IMR-90 (cell line): ENCODE data around the gene SERPINB13. TPM values are rescaled to one million over a fixed set of nuclear protein-coding genes. Genes with fewer than 3 reads are reported as not detected.

Source experiments
- ATAC-seq: fragments of 200-7000 bp; cut with Tn5 transposase; 2 replicates; pipeline ENCODE4 v1.9.1; 2020; ENCODE audit warnings: low read depth, mild to moderate bottlenecking, moderate library complexity
- BruUV-seq: library from RNA; stranded (reverse); fragments of 400-500 nt; replicated peaks from 2 replicates; lab custom pipeline; 2021; lab: Mats Ljungman, UMichigan
- CTCF ChIA-PET: fragments of 300-600 bp; formaldehyde crosslinking; extraction: SDS; loops from one replicate; lab custom pipeline; 2021; ENCODE audit warnings: antibody characterized with exemption; lab: Yijun Ruan, JAX
- POLR2A ChIA-PET: fragments of 300-600 bp; sonication (Branson Sonifier 250); formaldehyde crosslinking; loops from one replicate; lab custom pipeline; 2022; ENCODE audit warnings: antibody characterized with exemption; ENCODE audit not compliant: unreplicated experiment; lab: Charles Lee
- DNase-seq: peaks from one replicate; pipeline ENCODE4 v3.0.0; 2013
- H2AFZ ChIP-seq: replicated peaks from 2 replicates; pipeline ENCODE3; 2013; ENCODE audit warnings: low read length, mild to moderate bottlenecking; ENCODE audit not compliant: poor library complexity
- H2AK5ac ChIP-seq: 2 replicates; pipeline ENCODE4 v1.6.1; 2013; ENCODE audit warnings: low read depth, low read length, inconsistent platforms
- H2AK9ac ChIP-seq: replicated peaks from 2 replicates; pipeline ENCODE3; 2013; ENCODE audit warnings: mild to moderate bottlenecking, low read depth, low read length, moderate library complexity; ENCODE audit not compliant: poor library complexity
- H2BK120ac ChIP-seq: 2 replicates; pipeline ENCODE4 v1.6.1; 2013; ENCODE audit warnings: low read depth, low read length, inconsistent platforms
- H2BK15ac ChIP-seq: 3 replicates; pipeline ENCODE4 v1.6.1; 2013; ENCODE audit warnings: low read depth, low read length, inconsistent platforms
- H2BK20ac ChIP-seq: 2 replicates; pipeline ENCODE4 v1.6.1; 2013; ENCODE audit warnings: low read depth, mild to moderate bottlenecking, inconsistent platforms, low read length, moderate library complexity
- H2BK5ac ChIP-seq: 2 replicates; pipeline ENCODE4 v1.6.1; 2013; ENCODE audit warnings: mild to moderate bottlenecking, low read depth, low read length, inconsistent platforms; ENCODE audit not compliant: poor library complexity, severe bottlenecking
- H3K14ac ChIP-seq: replicated peaks from 2 replicates; pipeline ENCODE4 v1.6.1; 2013; ENCODE audit warnings: low read depth, low read length, inconsistent platforms
- H3K18ac ChIP-seq: 2 replicates; pipeline ENCODE4 v1.6.1; 2013; ENCODE audit warnings: low read depth, low read length, control low read depth
- H3K23ac ChIP-seq: 2 replicates; pipeline ENCODE4 v1.6.1; 2013; ENCODE audit warnings: low read depth, low read length, inconsistent platforms
- H3K27ac ChIP-seq: 2 replicates; pipeline ENCODE4 v1.5.1; 2013; ENCODE audit warnings: mild to moderate bottlenecking, control low read depth, low read length; ENCODE audit not compliant: insufficient read depth
- H3K27me3 ChIP-seq: 2 replicates; pipeline ENCODE4 v1.6.1; 2013; ENCODE audit warnings: low read length; ENCODE audit not compliant: control insufficient read depth, insufficient read depth
- H3K36me3 ChIP-seq: 2 replicates; pipeline ENCODE4 v1.6.1; 2013; ENCODE audit warnings: low read length, mixed read lengths; ENCODE audit not compliant: control insufficient read depth, insufficient read depth
- H3K4ac ChIP-seq: 2 replicates; pipeline ENCODE4 v1.6.1; 2013; ENCODE audit warnings: low read depth, low read length, inconsistent platforms
- H3K4me1 ChIP-seq: 2 replicates; pipeline ENCODE4 v1.6.1; 2013; ENCODE audit warnings: low read length, mixed read lengths; ENCODE audit not compliant: control insufficient read depth, insufficient read depth
- H3K4me2 ChIP-seq: 2 replicates; pipeline ENCODE4 v1.6.1; 2013; ENCODE audit warnings: low read depth, mild to moderate bottlenecking, control low read depth, low read length, moderate library complexity
- H3K4me3 ChIP-seq: 2 replicates; pipeline ENCODE4 v1.5.1; 2013; ENCODE audit warnings: low read depth, mild to moderate bottlenecking, control low read depth, low read length, moderate library complexity; ENCODE audit not compliant: insufficient read depth
- H3K56ac ChIP-seq: 2 replicates; pipeline ENCODE4 v1.6.1; 2013; ENCODE audit warnings: low read length, inconsistent platforms; ENCODE audit not compliant: insufficient read depth; ENCODE audit errors: extremely low read depth
- H3K79me1 ChIP-seq, 2 experiments: 2 replicates each; pipeline ENCODE4 v1.6.1; 2013; ENCODE audit warnings: low read length in 2 of 2, inconsistent platforms in 1 of 2, low read depth in 1 of 2
- H3K9ac ChIP-seq: 2 replicates; pipeline ENCODE4 v1.6.1; 2013; ENCODE audit warnings: low read depth, low read length, control low read depth
- H3K9me1 ChIP-seq: 2 replicates; pipeline ENCODE4 v1.6.1; 2013; ENCODE audit warnings: low read length, inconsistent platforms; ENCODE audit not compliant: insufficient read depth
- H3K9me3 ChIP-seq: 2 replicates; pipeline ENCODE4 v1.6.1; 2013; ENCODE audit warnings: low read length; ENCODE audit not compliant: control insufficient read depth, insufficient read depth
- H4K20me1 ChIP-seq: 2 replicates; pipeline ENCODE4 v1.6.1; 2013; ENCODE audit warnings: low read length, inconsistent platforms; ENCODE audit not compliant: insufficient read depth
- H4K5ac ChIP-seq: 2 replicates; pipeline ENCODE4 v1.6.1; 2013; ENCODE audit warnings: mild to moderate bottlenecking, low read depth, low read length, control low read depth
- H4K8ac ChIP-seq, 2 experiments: 2 replicates each; pipeline ENCODE4 v1.6.1; 2013; ENCODE audit warnings: low read depth in 2 of 2, low read length in 2 of 2, control low read depth in 1 of 2, inconsistent platforms in 1 of 2
- H4K91ac ChIP-seq: 2 replicates; pipeline ENCODE4 v1.6.1; 2013; ENCODE audit warnings: low read depth, low read length, inconsistent platforms; ENCODE audit not compliant: insufficient read depth
- CHD1 ChIP-seq: IDR thresholded peaks from 2 replicates; pipeline ENCODE4 v1.6.1; 2012; ENCODE audit warnings: low read depth, low read length, improper control_type of control experiment
- ELK1 ChIP-seq: fragments of 150-350 bp; IDR thresholded peaks from 2 replicates; pipeline ENCODE4 v1.6.1; 2016; ENCODE audit warnings: low read depth, mild to moderate bottlenecking, low read length, moderate library complexity, borderline replicate concordance
- FOS ChIP-seq: fragments of 150-350 bp; IDR thresholded peaks from 2 replicates; pipeline ENCODE4 v1.6.1; 2016; ENCODE audit warnings: low read depth, low read length
- MAFK ChIP-seq: IDR thresholded peaks from 2 replicates; pipeline ENCODE4 v1.6.1; 2012; ENCODE audit warnings: low read depth, low read length, improper control_type of control experiment
- NFE2L2 ChIP-seq: fragments of 150-350 bp; IDR thresholded peaks from 2 replicates; pipeline ENCODE4 v1.6.1; 2016; ENCODE audit warnings: low read depth, mild to moderate bottlenecking, low read length
- POLR2A ChIP-seq: IDR thresholded peaks from 2 replicates; pipeline ENCODE4 v1.6.1; 2012; ENCODE audit warnings: mild to moderate bottlenecking, low read depth, low read length
- RAD21 ChIP-seq: IDR thresholded peaks from 2 replicates; pipeline ENCODE4 v1.6.1; 2012; ENCODE audit warnings: low read length, improper control_type of control experiment
- RCOR1 ChIP-seq: IDR thresholded peaks from 2 replicates; pipeline ENCODE4 v1.6.1; 2012; ENCODE audit warnings: mild to moderate bottlenecking, low read length, improper control_type of control experiment; ENCODE audit not compliant: insufficient replicate concordance
- RFX5 ChIP-seq: IDR thresholded peaks from 2 replicates; pipeline ENCODE4 v1.8.0; 2012; ENCODE audit warnings: low read depth, mild to moderate bottlenecking, low read length, moderate library complexity
- SMC3 ChIP-seq: fragments of 150-350 bp; IDR thresholded peaks from 2 replicates; pipeline ENCODE4 v1.6.1; 2016; ENCODE audit warnings: low read depth, mild to moderate bottlenecking, antibody characterized with exemption, low read length, moderate library complexity
- USF2 ChIP-seq: fragments of 150-350 bp; IDR thresholded peaks from 2 replicates; pipeline ENCODE4 v1.6.1; 2017; ENCODE audit warnings: mild to moderate bottlenecking, antibody characterized with exemption, low read length, low read depth
- WGBS, 2 experiments: methylation state at CpG; one replicate each; pipeline versions ENCODE4 v1.1.5 to v1.1.7; 2013; ENCODE audit warnings: missing lambda C conversion rate in 2 of 2; ENCODE audit not compliant: insufficient read length in 1 of 2; ENCODE audit errors: extremely low coverage in 2 of 2; 5-methylcytosine and 5-hydroxymethylcytosine counted together
- dilution Hi-C: fragments of 300-500 bp; cut with HindIII; formaldehyde crosslinking; loops from one replicate; pipeline ENCODE4 v1.14.3; 2018; ENCODE audit warnings: low sequenced_read_pairs; ENCODE audit not compliant: unreplicated experiment
- in situ Hi-C: fragments of 300-500 bp; cut with MboI; formaldehyde crosslinking; loops from 3 replicates; pipeline ENCODE4 v1.14.3; 2019; ENCODE audit warnings: low sequenced_read_pairs, inconsistent platforms, mixed read lengths
- intact Hi-C: fragments of 100-400 bp; cut with micrococcal nuclease; formaldehyde crosslinking; loops from 2 replicates; pipeline ENCODE4 v1.10.0; 2022
- polyA plus RNA-seq, 3 experiments: library from polyadenylated mRNA; depleted of rRNA; stranded (reverse); fragments of >200 nt; gene quantifications; 2 replicates each; pipeline ENCODE4 v1.2.3, GENCODE V29; 2012; ENCODE audit warnings: low replicate concordance in 1 of 3
- total RNA-seq: library from RNA; depleted of rRNA; stranded (reverse); fragments of >200 nt; gene quantifications from 2 replicates; pipeline ENCODE4 v1.2.3, GENCODE V29; 2012

Gene SERPINB13
- total and polyA plus RNA-seq, 2 of the 4 experiments (the other 2 are of a cell fraction) = not detected

- no peak overlapping the region for H3K27ac ChIP-seq
- POLR2A ChIA-PET = no interaction called here
- H2BK120ac ChIP-seq = no peak overlapping the region
- DNase-seq = no peak
- TF ChIP-seq RAD21 (no peak), RCOR1 (no peak), USF2 (no peak), FOS (no peak), NFE2L2 (no peak), MAFK (no peak), ELK1 (no peak), POLR2A (no peak), SMC3 (no peak), CHD1 (no peak), RFX5 (no peak)
- no peak overlapping the region for H3K4ac ChIP-seq
- no peaks in the 10 kb centered on the region for H3K9me1 ChIP-seq
- BruUV-seq = no TSS peak
- no peak overlapping the region for H3K4me3 ChIP-seq
- peaks cover 3% of the 10 kb centered on the region; the same call in 1 of the 2 replicates for H3K27me3 ChIP-seq
- no peak overlapping the region for H2AK5ac ChIP-seq
- no peaks in the 10 kb centered on the region for H3K9me3 ChIP-seq
- H3K4me2 ChIP-seq = no peak overlapping the region
- no peaks in the 10 kb centered on the region for H4K20me1 ChIP-seq
- H4K91ac ChIP-seq = no peak overlapping the region
- H3K23ac ChIP-seq = no peak overlapping the region
- H3K36me3 ChIP-seq = no peaks in the 10 kb centered on the region
- no peak overlapping the region for H2AFZ ChIP-seq
- H4K8ac ChIP-seq = no peak overlapping the region
- CTCF ChIA-PET = no interaction called here
- no peaks in the 10 kb centered on the region for H3K79me1 ChIP-seq
- H2BK15ac ChIP-seq = no peak overlapping the region
- H3K9ac ChIP-seq = no peak overlapping the region
- ATAC-seq = no peak
- no peak overlapping the region for H3K56ac ChIP-seq
- no peak overlapping the region for H4K5ac ChIP-seq
- dilution Hi-C loops (no loop called here), in situ Hi-C loops (no loop called here), intact Hi-C loops (no loop called here)
- H3K14ac ChIP-seq = no peak overlapping the region
- H3K4me1 ChIP-seq = no peaks in the 10 kb centered on the region
- no peak overlapping the region for H3K18ac ChIP-seq
- H2BK5ac ChIP-seq = no peak overlapping the region
- no CpG with 5 or more reads among the region's 3 CpGs for WGBS, 2 experiments
- no peak overlapping the region for H2AK9ac ChIP-seq
- H2BK20ac ChIP-seq = no peak overlapping the region
These were observed 35.4 kb upstream of the SERPINB13 start for GRCh38 chr18:63551769-63552168.
